PC-9 (cell line): ENCODE results near the gene ATG2B. TPM values are rescaled to one million over a fixed set of nuclear protein-coding genes. Genes with fewer than 3 reads are reported as not detected.
"Not testable (repeated sequence)": the region's sequence is repeated elsewhere in the genome, so short reads cannot be mapped to it uniquely, and the experiment has no call there.

Experiments
- BruUV-seq: library from RNA; stranded (reverse); fragments of 400-500 nt; replicated peaks from 2 replicates; lab custom pipeline; 2021; lab: Mats Ljungman, UMichigan
- CTCF ChIA-PET: fragments of 300-600 bp; sonication (Branson Sonifier 250); formaldehyde crosslinking; loops from one replicate; lab custom pipeline; 2022; ENCODE audit warnings: antibody characterized with exemption; lab: Charles Lee
- POLR2A ChIA-PET: fragments of 300-600 bp; sonication (Branson Sonifier 250); formaldehyde crosslinking; loops from one replicate; lab custom pipeline; 2022; ENCODE audit warnings: antibody characterized with exemption; ENCODE audit not compliant: unreplicated experiment; lab: Charles Lee
- DNase-seq, 2 experiments: peaks; one replicate each; pipeline versions ENCODE4 v3.0.0 to v3.0.0-alpha.2; 2015 to 2022; ENCODE audit warnings: mixed read lengths in 1 of 2
- H2AFZ ChIP-seq: fragments of 200-600 bp; sonication (generic); 2 replicates; pipeline ENCODE4 v1.8.1; 2017; ENCODE audit warnings: antibody characterized with exemption
- H3F3A ChIP-seq: fragments of 200-600 bp; sonication (generic); 2 replicates; pipeline ENCODE4 v1.8.1; 2017; ENCODE audit warnings: antibody characterized with exemption, mild to moderate bottlenecking, low read depth; ENCODE audit not compliant: insufficient read depth
- H3K27ac ChIP-seq: fragments of 200-600 bp; sonication (generic); 2 replicates; pipeline ENCODE4 v1.6.1; 2016; ENCODE audit warnings: mixed run types
- H3K27me3 ChIP-seq: fragments of 200-600 bp; sonication (generic); 2 replicates; pipeline ENCODE4 v1.6.1; 2016; ENCODE audit warnings: low read depth, mixed run types; ENCODE audit not compliant: insufficient read depth
- H3K36me3 ChIP-seq: fragments of 200-600 bp; sonication (generic); 2 replicates; pipeline ENCODE4 v1.6.1; 2016; ENCODE audit warnings: low read depth, mixed run types
- H3K4me1 ChIP-seq: fragments of 200-600 bp; sonication (generic); replicated peaks from 2 replicates; pipeline ENCODE4 v1.6.1; 2016; ENCODE audit warnings: mixed run types; ENCODE audit not compliant: insufficient read depth
- H3K4me2 ChIP-seq: fragments of 200-600 bp; sonication (generic); 2 replicates; pipeline ENCODE4 v1.6.1; 2017; ENCODE audit warnings: mixed run types
- H3K4me3 ChIP-seq: fragments of 200-600 bp; sonication (generic); 2 replicates; pipeline ENCODE4 v1.6.1; 2016; ENCODE audit warnings: mixed run types
- H3K79me2 ChIP-seq: fragments of 200-600 bp; sonication (generic); 2 replicates; pipeline ENCODE4 v1.6.1; 2017; ENCODE audit warnings: low read depth, mixed run types
- H3K9me2 ChIP-seq: fragments of 200-600 bp; sonication (generic); 2 replicates; pipeline ENCODE4 v1.8.1; 2017; ENCODE audit warnings: mild to moderate bottlenecking; ENCODE audit not compliant: insufficient read depth
- H3K9me3 ChIP-seq: fragments of 200-600 bp; sonication (generic); 2 replicates; pipeline ENCODE4 v1.8.1; 2016; ENCODE audit warnings: low read depth; ENCODE audit not compliant: insufficient read depth
- H4K20me1 ChIP-seq: fragments of 200-600 bp; sonication (generic); 2 replicates; pipeline ENCODE4 v1.8.1; 2017; ENCODE audit not compliant: insufficient read depth
- CTCF ChIP-seq: fragments of 200-600 bp; sonication (generic); conservative IDR thresholded peaks from 2 replicates; pipeline ENCODE4 v1.6.1; 2017; ENCODE audit warnings: mixed run types, antibody characterized with exemption, mild to moderate bottlenecking, moderate library complexity
- EZH2 ChIP-seq: fragments of 200-600 bp; sonication (generic); IDR thresholded peaks from 2 replicates; pipeline ENCODE4 v1.8.0; 2017; ENCODE audit warnings: antibody characterized with exemption, low read depth
- intact Hi-C: fragments of 100-400 bp; cut with micrococcal nuclease; formaldehyde crosslinking; loops from one replicate; pipeline ENCODE4 v1.10.0; 2022; ENCODE audit not compliant: unreplicated experiment
- total RNA-seq: library from RNA; stranded (reverse); gene quantifications from 2 replicates; pipeline ENCODE4 v1.2.3, GENCODE V29; 2021

Gene ATG2B
- total RNA-seq, 1 experiment from 2014 or later: 6.6 TPM

GRCh38 chr14:96351986-96352385, 11.2 kb downstream of the ATG2B start:
- no peaks in the 10 kb centered on the region for H3F3A ChIP-seq
- no peak for TF ChIP-seq EZH2
- no peak for TF ChIP-seq CTCF
- intact Hi-C loops: no loop called here

GRCh38 chr14:96349286-96350075, 13.7 kb downstream of the ATG2B start:
- H3K27ac ChIP-seq: no peak overlapping the region
- TF ChIP-seq EZH2 (no peak), CTCF (no peak)
- no peak for DNase-seq
- BruUV-seq: no TSS peak
- H3K4me3 ChIP-seq: no peak overlapping the region
- no peaks in the 10 kb centered on the region for H3K79me2 ChIP-seq
- no peaks in the 10 kb centered on the region for H3K9me3 ChIP-seq
- H4K20me1 ChIP-seq: no peaks in the 10 kb centered on the region
- H3K27me3 ChIP-seq: no peaks in the 10 kb centered on the region
- CTCF ChIA-PET: no interaction called here
- intact Hi-C loops: no loop called here
- POLR2A ChIA-PET: no interaction called here
- no peaks in the 10 kb centered on the region for H3F3A ChIP-seq
- no peak overlapping the region for H2AFZ ChIP-seq
- H3K36me3 ChIP-seq: no peaks in the 10 kb centered on the region
- no peak overlapping the region for H3K4me2 ChIP-seq
- no peaks in the 10 kb centered on the region for H3K9me2 ChIP-seq
- no peaks in the 10 kb centered on the region for H3K4me1 ChIP-seq

More at GRCh38 chr14:96351986-96352385, 11.2 kb downstream of the ATG2B start:
- Histone ChIP-seq H3K4me2 (no peak overlapping the region), H3K27me3 (no peaks in the 10 kb centered on the region), H3K4me3 (no peak overlapping the region), H4K20me1 (no peaks in the 10 kb centered on the region), H3K27ac (no peak overlapping the region), H3K79me2 (no peaks in the 10 kb centered on the region), H3K9me3 (no peaks in the 10 kb centered on the region), H3K36me3 (no peaks in the 10 kb centered on the region), H3K9me2 (no peaks in the 10 kb centered on the region), H3K4me1 (no peaks in the 10 kb centered on the region), H2AFZ (no peak overlapping the region)
- ChIA-PET POLR2A (no interaction called here), CTCF (no interaction called here)
- DNase-seq: no peak
- no TSS peak for BruUV-seq

- intact Hi-C loops, H3K9me3 ChIP-seq, H2AFZ ChIP-seq, H3K36me3 ChIP-seq, POLR2A ChIA-PET, H3K79me2 ChIP-seq, H3K9me2 ChIP-seq, DNase-seq, H3K27me3 ChIP-seq, CTCF ChIA-PET, H4K20me1 ChIP-seq, H3K4me3 ChIP-seq, BruUV-seq, H3K4me1 ChIP-seq, H3F3A ChIP-seq, H3K4me2 ChIP-seq, H3K27ac ChIP-seq: not testable (repeated sequence)
Measured at GRCh38 chr14:96347957-96348356, 15.2 kb downstream of the ATG2B start.
